Measurements from ENCODE around the gene CHGA.

The CHGA gene

GRCh38 chr14:92961567-92961855 is 38.6 kb downstream of the CHGA start:
- Histone ChIP-seq H3K79me2 (peaks cover 2% of the 10 kb centered on the region), H2AFZ (no peak overlapping the region), H3K27me3 (ENCODE audit: control insufficient read depth, insufficient read depth, low read length) (no peaks in the 10 kb centered on the region), H3K9ac (no peak overlapping the region), H3K27ac (no peak overlapping the region), H3K4me3 (ENCODE audit: low read depth, low read length) (no peak overlapping the region), H3K36me3 (ENCODE audit: control insufficient read depth, insufficient read depth, low read length) (no peaks in the 10 kb centered on the region), H3K4me1 (peaks cover 5% of the 10 kb centered on the region), H3K9me3 (ENCODE audit: control insufficient read depth, low read length) (no peaks in the 10 kb centered on the region), H3K4me2 (ENCODE audit: low read length) (no peak overlapping the region)
- TF ChIP-seq, protein P1, sequence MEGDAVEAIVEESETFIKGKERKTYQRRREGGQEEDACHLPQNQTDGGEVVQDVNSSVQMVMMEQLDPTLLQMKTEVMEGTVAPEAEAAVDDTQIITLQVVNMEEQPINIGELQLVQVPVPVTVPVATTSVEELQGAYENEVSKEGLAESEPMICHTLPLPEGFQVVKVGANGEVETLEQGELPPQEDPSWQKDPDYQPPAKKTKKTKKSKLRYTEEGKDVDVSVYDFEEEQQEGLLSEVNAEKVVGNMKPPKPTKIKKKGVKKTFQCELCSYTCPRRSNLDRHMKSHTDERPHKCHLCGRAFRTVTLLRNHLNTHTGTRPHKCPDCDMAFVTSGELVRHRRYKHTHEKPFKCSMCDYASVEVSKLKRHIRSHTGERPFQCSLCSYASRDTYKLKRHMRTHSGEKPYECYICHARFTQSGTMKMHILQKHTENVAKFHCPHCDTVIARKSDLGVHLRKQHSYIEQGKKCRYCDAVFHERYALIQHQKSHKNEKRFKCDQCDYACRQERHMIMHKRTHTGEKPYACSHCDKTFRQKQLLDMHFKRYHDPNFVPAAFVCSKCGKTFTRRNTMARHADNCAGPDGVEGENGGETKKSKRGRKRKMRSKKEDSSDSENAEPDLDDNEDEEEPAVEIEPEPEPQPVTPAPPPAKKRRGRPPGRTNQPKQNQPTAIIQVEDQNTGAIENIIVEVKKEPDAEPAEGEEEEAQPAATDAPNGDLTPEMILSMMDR (IDR thresholded peaks at IDR 0.05), result no peak

GRCh38 chr14:92962031-92962830 is 39.3 kb downstream of the CHGA start:
- Histone ChIP-seq H3K9ac (no peak overlapping the region), H3K36me3 (ENCODE audit: control insufficient read depth, insufficient read depth, low read length) (no peaks in the 10 kb centered on the region), H3K4me3 (ENCODE audit: low read depth, low read length) (no peak overlapping the region), H3K4me1 (peaks cover 5% of the 10 kb centered on the region), H3K4me2 (ENCODE audit: low read length) (no peak overlapping the region), H3K27me3 (ENCODE audit: control insufficient read depth, insufficient read depth, low read length) (no peaks in the 10 kb centered on the region), H3K79me2 (peaks cover 7% of the 10 kb centered on the region), H3K9me3 (ENCODE audit: control insufficient read depth, low read length) (no peaks in the 10 kb centered on the region), H2AFZ (no peak overlapping the region), H3K27ac (no peak overlapping the region)
- TF ChIP-seq, protein P1 (IDR thresholded peaks at IDR 0.05), result no peak

GRCh38 chr14:92962831-92963095 is 39.8 kb downstream of the CHGA start:
- Histone ChIP-seq H2AFZ (no peak overlapping the region), H3K4me3 (ENCODE audit: low read depth, low read length) (no peak overlapping the region), H3K4me1 (peaks cover 5% of the 10 kb centered on the region), H3K27ac (no peak overlapping the region), H3K9me3 (ENCODE audit: control insufficient read depth, low read length) (no peaks in the 10 kb centered on the region), H3K4me2 (ENCODE audit: low read length) (no peak overlapping the region), H3K36me3 (ENCODE audit: control insufficient read depth, insufficient read depth, low read length) (no peaks in the 10 kb centered on the region), H3K9ac (no peak overlapping the region), H3K79me2 (peaks cover 12% of the 10 kb centered on the region), H3K27me3 (ENCODE audit: control insufficient read depth, insufficient read depth, low read length) (no peaks in the 10 kb centered on the region)
- TF ChIP-seq, protein P1 (IDR thresholded peaks at IDR 0.05), result no peak

GRCh38 chr14:92963301-92964123 is 40.6 kb downstream of the CHGA start:
- no peak overlapping the region for H3K4me2 ChIP-seq (ENCODE audit: low read length)
- H3K79me2 ChIP-seq, result peaks cover 15% of the 10 kb centered on the region
- no peak overlapping the region for H3K9ac ChIP-seq
- TF ChIP-seq, protein P1 (IDR thresholded peaks at IDR 0.05), result no peak
- H2AFZ ChIP-seq, result no peak overlapping the region
- no peaks in the 10 kb centered on the region for H3K36me3 ChIP-seq (ENCODE audit: control insufficient read depth, insufficient read depth, low read length)
- H3K4me1 ChIP-seq, result peaks cover 5% of the 10 kb centered on the region
- no peak overlapping the region for H3K27ac ChIP-seq
- no peaks in the 10 kb centered on the region for H3K9me3 ChIP-seq (ENCODE audit: control insufficient read depth, low read length)
- H3K27me3 ChIP-seq (ENCODE audit: control insufficient read depth, insufficient read depth, low read length), result no peaks in the 10 kb centered on the region
- H3K4me3 ChIP-seq (ENCODE audit: low read depth, low read length), result no peak overlapping the region

Data from parathyroid adenoma (tissue), 2 donors.